ENCODE data around the gene RSPO4. TPM values are rescaled to one million over a fixed set of nuclear protein-coding genes. Genes with fewer than 3 reads are reported as not detected.

Gene RSPO4
- total and polyA plus RNA-seq, 2 donors (not counting 3 experiments of a cell fraction or from before 2014, with no cell fraction given), result not detected

DNA sequence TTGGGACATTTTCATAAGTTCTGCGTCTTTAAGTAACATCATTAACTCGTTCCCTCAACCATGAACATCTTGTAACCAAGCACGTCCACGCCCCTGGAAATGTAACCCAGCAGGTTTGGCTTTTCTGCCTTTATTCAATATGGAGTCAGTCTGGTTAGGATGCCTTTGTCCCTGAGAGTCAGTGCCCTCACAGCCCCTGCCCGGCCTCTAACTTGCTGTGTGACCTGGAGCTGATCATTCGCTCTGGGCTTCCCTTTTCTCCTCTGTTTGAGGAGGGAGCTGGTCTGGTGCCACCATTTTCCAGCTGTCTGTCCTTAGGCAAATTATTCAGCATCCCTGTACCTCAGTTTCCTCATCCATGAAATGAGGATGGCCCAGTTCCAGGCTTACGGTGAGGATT lies 59.5 kb downstream of the RSPO4 start:
- ChIA-PET POLR2A (interaction anchor here (0.6 kb wide), 1 partner anchor 109 kb away, joined by 4 read pairs; the partner anchor contains the start of gene FAM110A), CTCF (no interaction called here)
- Histone ChIP-seq H3K4me1 (ENCODE audit: control insufficient read depth, extremely low read depth, insufficient read depth, low read length) (no peaks in the 10 kb centered on the region), H3K27ac (ENCODE audit: insufficient read depth, low read depth, low read length) (no peak overlapping the region), H4K20me1 (replicated peaks; ENCODE audit: control insufficient read depth, extremely low read depth, insufficient read depth, low read length) (no peaks in the 10 kb centered on the region), H3K9ac (replicated peaks; ENCODE audit: extremely low read depth, insufficient read depth, low read length) (no peak overlapping the region), H3K9me1 (replicated peaks; ENCODE audit: control insufficient read depth, extremely low read depth, insufficient read depth, low read length) (no peaks in the 10 kb centered on the region), H3K4me3 (replicated peaks in 1 of 3; ENCODE audit: insufficient read depth in 1 of 3, low read depth in 1 of 3, low read length in 3 of 3) (no peak overlapping the region), H3K79me2 (ENCODE audit: control insufficient read depth, insufficient read depth, low read length) (no peaks in the 10 kb centered on the region), H3K9me3 (replicated peaks; ENCODE audit: control insufficient read depth, insufficient read depth, low read length) (no peaks in the 10 kb centered on the region), H3K27me3 (ENCODE audit: control insufficient read depth in 2 of 2, insufficient read depth in 2 of 2, low read length in 2 of 2) (no peaks in the 10 kb centered on the region), H3K4me2 (ENCODE audit: insufficient read depth, low read length) (no peak overlapping the region), H3K36me3 (ENCODE audit: control insufficient read depth in 2 of 2, extremely low read depth in 1 of 2, insufficient read depth in 2 of 2, low read length in 2 of 2) (no peaks in the 10 kb centered on the region), H2AFZ (ENCODE audit: low read depth, low read length) (no peak overlapping the region)
- TF ChIP-seq FOS (IDR thresholded peaks at IDR 0.05; ENCODE audit: borderline replicate concordance, insufficient read depth, low read length), result no peak
- no peak for DNase-seq (ENCODE audit: low read depth, low spot score)
- dilution Hi-C loops (cut with MboI; ENCODE audit: extremely low pct_ligation_motif_present, low sequenced_read_pairs), result no loop called here
- no peak for FAIRE-seq
- intact Hi-C loops (cut with micrococcal nuclease), result no loop called here
- no TSS peak for BruUV-seq (replicated peaks)

DNA sequence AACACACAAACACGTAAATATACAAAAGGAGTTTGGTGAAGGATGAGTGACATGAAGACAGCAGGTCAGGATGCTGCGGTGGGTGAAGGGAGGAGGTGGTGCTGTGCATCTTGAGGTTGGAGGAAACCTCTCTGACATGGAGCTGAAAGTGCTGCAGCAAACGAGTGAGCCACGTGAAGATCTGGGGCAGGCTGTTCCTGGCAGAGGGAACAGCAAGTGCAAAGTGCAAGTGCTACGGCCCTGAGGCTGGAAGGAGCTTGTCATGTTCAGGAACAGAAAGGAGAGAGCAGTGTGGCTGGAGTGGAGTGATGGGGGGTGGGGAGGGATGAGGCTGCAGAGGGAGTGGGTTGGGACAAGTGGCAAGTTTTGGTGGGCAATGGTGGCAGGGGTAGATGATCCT lies 61.2 kb downstream of the RSPO4 start:
- Histone ChIP-seq H3K4me3 (replicated peaks in 1 of 3; ENCODE audit: insufficient read depth in 1 of 3, low read depth in 1 of 3, low read length in 3 of 3) (no peak overlapping the region), H3K27me3 (ENCODE audit: control insufficient read depth in 2 of 2, insufficient read depth in 2 of 2, low read length in 2 of 2) (no peaks in the 10 kb centered on the region), H3K9me3 (replicated peaks; ENCODE audit: control insufficient read depth, insufficient read depth, low read length) (no peaks in the 10 kb centered on the region), H3K4me2 (ENCODE audit: insufficient read depth, low read length) (no peak overlapping the region), H4K20me1 (replicated peaks; ENCODE audit: control insufficient read depth, extremely low read depth, insufficient read depth, low read length) (no peaks in the 10 kb centered on the region), H3K27ac (ENCODE audit: insufficient read depth, low read depth, low read length) (no peak overlapping the region), H3K9me1 (replicated peaks; ENCODE audit: control insufficient read depth, extremely low read depth, insufficient read depth, low read length) (no peaks in the 10 kb centered on the region), H2AFZ (ENCODE audit: low read depth, low read length) (no peak overlapping the region), H3K79me2 (ENCODE audit: control insufficient read depth, insufficient read depth, low read length) (no peaks in the 10 kb centered on the region), H3K4me1 (ENCODE audit: control insufficient read depth, extremely low read depth, insufficient read depth, low read length) (no peaks in the 10 kb centered on the region), H3K9ac (replicated peaks; ENCODE audit: extremely low read depth, insufficient read depth, low read length) (no peak overlapping the region), H3K36me3 (ENCODE audit: control insufficient read depth in 2 of 2, extremely low read depth in 1 of 2, insufficient read depth in 2 of 2, low read length in 2 of 2) (no peaks in the 10 kb centered on the region)
- no TSS peak for BruUV-seq (replicated peaks)
- DNase-seq (ENCODE audit: low read depth, low spot score) (no peak), FAIRE-seq (no peak)
- ChIA-PET CTCF (no interaction called here), POLR2A (no interaction called here)
- dilution Hi-C loops (cut with MboI; ENCODE audit: extremely low pct_ligation_motif_present, low sequenced_read_pairs), result no loop called here
- intact Hi-C loops (cut with micrococcal nuclease), result no loop called here
- TF ChIP-seq FOS (IDR thresholded peaks at IDR 0.05; ENCODE audit: borderline replicate concordance, insufficient read depth, low read length) (no peak), POLR2A (IDR thresholded peaks at IDR 0.05; ENCODE audit: low read depth, low read length) (no peak), GATA2 (IDR thresholded peaks at IDR 0.05; ENCODE audit: insufficient read depth, insufficient read length, low read depth, low read length) (no peak), POLR2AphosphoS5 (IDR thresholded peaks at IDR 0.05; ENCODE audit: insufficient read depth, low read depth, low read length) (no peak), JUN (IDR thresholded peaks at IDR 0.05; ENCODE audit: borderline replicate concordance, insufficient read depth, insufficient read length, low read depth) (no peak), MYC (IDR thresholded peaks at IDR 0.05; ENCODE audit: low read depth, low read length) (no peak), EZH2 (IDR thresholded peaks at IDR 0.05; ENCODE audit: borderline replicate concordance, low read depth, low read length, severe bottlenecking) (no peak)
- TF ChIP-seq, protein P1, sequence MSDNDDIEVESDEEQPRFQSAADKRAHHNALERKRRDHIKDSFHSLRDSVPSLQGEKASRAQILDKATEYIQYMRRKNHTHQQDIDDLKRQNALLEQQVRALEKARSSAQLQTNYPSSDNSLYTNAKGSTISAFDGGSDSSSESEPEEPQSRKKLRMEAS (IDR thresholded peaks at IDR 0.05; ENCODE audit: insufficient read depth, insufficient read length), result no peak
- TF ChIP-seq, protein P2, sequence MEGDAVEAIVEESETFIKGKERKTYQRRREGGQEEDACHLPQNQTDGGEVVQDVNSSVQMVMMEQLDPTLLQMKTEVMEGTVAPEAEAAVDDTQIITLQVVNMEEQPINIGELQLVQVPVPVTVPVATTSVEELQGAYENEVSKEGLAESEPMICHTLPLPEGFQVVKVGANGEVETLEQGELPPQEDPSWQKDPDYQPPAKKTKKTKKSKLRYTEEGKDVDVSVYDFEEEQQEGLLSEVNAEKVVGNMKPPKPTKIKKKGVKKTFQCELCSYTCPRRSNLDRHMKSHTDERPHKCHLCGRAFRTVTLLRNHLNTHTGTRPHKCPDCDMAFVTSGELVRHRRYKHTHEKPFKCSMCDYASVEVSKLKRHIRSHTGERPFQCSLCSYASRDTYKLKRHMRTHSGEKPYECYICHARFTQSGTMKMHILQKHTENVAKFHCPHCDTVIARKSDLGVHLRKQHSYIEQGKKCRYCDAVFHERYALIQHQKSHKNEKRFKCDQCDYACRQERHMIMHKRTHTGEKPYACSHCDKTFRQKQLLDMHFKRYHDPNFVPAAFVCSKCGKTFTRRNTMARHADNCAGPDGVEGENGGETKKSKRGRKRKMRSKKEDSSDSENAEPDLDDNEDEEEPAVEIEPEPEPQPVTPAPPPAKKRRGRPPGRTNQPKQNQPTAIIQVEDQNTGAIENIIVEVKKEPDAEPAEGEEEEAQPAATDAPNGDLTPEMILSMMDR (IDR thresholded peaks at IDR 0.05; ENCODE audit: extremely low read depth in 1 of 2, insufficient read depth in 1 of 2, low read depth in 1 of 2, low read length in 2 of 2), result no peak
